B cell (primary cell): ENCODE data around the gene IL1RAPL1. TPM values are rescaled to one million over a fixed set of nuclear protein-coding genes. Genes with fewer than 3 reads are reported as not detected.

Experiments
- ATAC-seq: fragments of 200-7000 bp; cut with Tn5 transposase; one replicate; pipeline ENCODE4 v1.10.0; 2021; ENCODE audit warnings: low read depth, mild to moderate bottlenecking, moderate number of reproducible peaks, moderate library complexity
- CTCF ChIA-PET: fragments of 350-600 bp; sonication (Branson Sonifier 250); formaldehyde crosslinking; loops from one replicate; lab custom pipeline; 2021; ENCODE audit warnings: antibody characterized with exemption, inconsistent platforms; lab: Charles Lee
- POLR2A ChIA-PET: fragments of 350-600 bp; sonication (Branson Sonifier 250); formaldehyde crosslinking; loops from one replicate; lab custom pipeline; 2021; ENCODE audit warnings: antibody characterized with exemption; lab: Charles Lee
- DNase-seq: peaks from one replicate; pipeline ENCODE4 v3.0.0; 2013
- H2AFZ ChIP-seq: 2 replicates; pipeline ENCODE4 v1.6.1; 2012; ENCODE audit warnings: mild to moderate bottlenecking, low read depth, low read length; ENCODE audit not compliant: insufficient read depth, poor library complexity, severe bottlenecking
- H3K27ac ChIP-seq, 2 donors: 1 replicate in 1 of 2; 2 replicates in 1 of 2; pipeline ENCODE4 v1.5.1; 2012 to 2013; ENCODE audit warnings: low read length in 2 of 2, mild to moderate bottlenecking in 2 of 2, moderate library complexity in 1 of 2
- H3K27me3 ChIP-seq, 4 experiments: fragments of 200-600 bp in 1 of 4; sonication (generic) in 1 of 4; replicated peaks in 1 of 4; 1 replicate in 2 of 4; 2 replicates in 2 of 4; pipeline versions ENCODE4 v1.6.1 to v1.7.0; 2013 to 2016; ENCODE audit warnings: low read length in 3 of 4, mild to moderate bottlenecking in 2 of 4, mixed read lengths in 1 of 4, moderate library complexity in 1 of 4; ENCODE audit not compliant: insufficient read depth in 4 of 4, control insufficient read depth in 3 of 4; ENCODE audit errors: control extremely low read depth in 1 of 4
- H3K36me3 ChIP-seq, 2 experiments: replicated peaks in 1 of 2; 1 replicate in 1 of 2; 2 replicates in 1 of 2; pipeline versions ENCODE4 v1.6.1 to v1.7.1; 2013; ENCODE audit warnings: low read length in 1 of 2; ENCODE audit not compliant: insufficient read depth in 2 of 2, control insufficient read depth in 1 of 2; ENCODE audit errors: control extremely low read depth in 1 of 2, extremely low read depth in 1 of 2
- H3K4me1 ChIP-seq, 2 donors: fragments of 200-600 bp in 1 of 2; sonication (generic) in 1 of 2; 1 replicate in 1 of 2; 2 replicates in 1 of 2; pipeline versions ENCODE4 v1.5.1 to v1.6.1; 2013 to 2017; ENCODE audit warnings: low read length in 2 of 2; ENCODE audit not compliant: control insufficient read depth in 2 of 2, insufficient read depth in 2 of 2
- H3K4me2 ChIP-seq: replicated peaks from 2 replicates; pipeline ENCODE3; 2012; ENCODE audit warnings: mild to moderate bottlenecking, low read depth, low read length; ENCODE audit not compliant: poor library complexity, severe bottlenecking
- H3K4me3 ChIP-seq, 5 experiments: fragments of 200-600 bp in 1 of 5; sonication (generic) in 1 of 5; 1 replicate in 3 of 5; 2 replicates in 2 of 5; pipeline versions ENCODE4 v1.5.1 to v1.7.0; 2011 to 2016; ENCODE audit warnings: low read length in 4 of 5, mild to moderate bottlenecking in 4 of 5, low read depth in 2 of 5, control low read depth in 1 of 5, moderate library complexity in 1 of 5; ENCODE audit not compliant: insufficient read depth in 1 of 5; ENCODE audit errors: control extremely low read depth in 1 of 5, extremely low read depth in 1 of 5
- H3K79me2 ChIP-seq: fragments of 200-600 bp; sonication (generic); one replicate; pipeline ENCODE4 v1.6.0; 2016; ENCODE audit warnings: low read length; ENCODE audit not compliant: control insufficient read depth, insufficient read depth
- H3K9ac ChIP-seq: fragments of 200-600 bp; sonication (generic); 2 replicates; pipeline ENCODE4 v1.6.1; 2017; ENCODE audit warnings: mild to moderate bottlenecking, low read length, moderate library complexity
- H3K9me3 ChIP-seq, 3 donors: one replicate each; pipeline versions ENCODE4 v1.6.1 to v1.7.1; 2013; ENCODE audit warnings: low read length in 2 of 3; ENCODE audit not compliant: control insufficient read depth in 2 of 3, insufficient read depth in 1 of 3; ENCODE audit errors: control extremely low read depth in 1 of 3
- H4K20me1 ChIP-seq: 2 replicates; pipeline ENCODE4 v1.6.0; 2012; ENCODE audit warnings: mild to moderate bottlenecking, low read length; ENCODE audit not compliant: insufficient read depth, control insufficient read depth, poor library complexity, severe bottlenecking
- H3K27ac Mint-ChIP-seq: one replicate; pipeline ENCODE4 v1.8.0; 2021; ENCODE audit warnings: mixed read lengths
- H3K27me3 Mint-ChIP-seq: one replicate; pipeline ENCODE4 v1.8.0; 2021; ENCODE audit warnings: mixed read lengths
- H3K4me1 Mint-ChIP-seq: one replicate; pipeline ENCODE4 v1.8.0; 2021; ENCODE audit warnings: mixed read lengths
- H3K4me3 Mint-ChIP-seq: one replicate; pipeline ENCODE4 v1.8.0; 2021; ENCODE audit warnings: mixed read lengths
- H3K9me3 Mint-ChIP-seq: one replicate; pipeline ENCODE4 v1.8.0; 2022; ENCODE audit warnings: mixed read lengths; ENCODE audit not compliant: insufficient read depth
- CTCF ChIP-seq: fragments of 200-600 bp; IDR thresholded peaks from one replicate; pipeline ENCODE4 v1.8.0; 2022; ENCODE audit warnings: antibody characterized with exemption, mild to moderate bottlenecking
- EZH2 ChIP-seq: IDR thresholded peaks from 2 replicates; pipeline ENCODE4 v1.6.1; 2012; ENCODE audit warnings: borderline replicate concordance, low read depth, mild to moderate bottlenecking, moderate library complexity, low read length; ENCODE audit not compliant: insufficient read depth, poor library complexity, severe bottlenecking
- WGBS: methylation state at CpG from one replicate; pipeline ENCODE4 v1.1.5; 2013; ENCODE audit warnings: missing lambda C conversion rate; ENCODE audit not compliant: insufficient coverage; 5-methylcytosine and 5-hydroxymethylcytosine counted together
- intact Hi-C: fragments of 100-400 bp; cut with micrococcal nuclease; formaldehyde crosslinking; loops from one replicate; pipeline ENCODE4 v1.10.0; 2022
- polyA plus RNA-seq: library from polyadenylated mRNA; depleted of rRNA; stranded (reverse); fragments of >200 nt; gene quantifications from 2 replicates; pipeline ENCODE4 v1.2.3, GENCODE V29; 2012
- total RNA-seq, 2 donors: library from RNA; stranded (reverse); fragments of 120-200 nt in 1 of 2; gene quantifications; 1 replicate in 1 of 2; 2 replicates in 1 of 2; pipeline versions ENCODE4 v1.2.3 to v1.2.4, GENCODE V29; 2013 to 2022

The IL1RAPL1 gene
- total and polyA plus RNA-seq, 2 donors (not counting 1 experiment from before 2014, with no cell fraction given): not detected

- Mint-ChIP-seq H3K27ac (no peak overlapping the region), H3K27me3 (no peaks in the 10 kb centered on the region), H3K4me1 (no peaks in the 10 kb centered on the region), H3K9me3 (no peaks in the 10 kb centered on the region), H3K4me3 (no peak overlapping the region)
- no peaks in the 10 kb centered on the region for H3K9me3 ChIP-seq
- no peak for TF ChIP-seq CTCF
- no peak for TF ChIP-seq EZH2
- no peak overlapping the region for H3K9ac ChIP-seq
- intact Hi-C loops: no loop called here
- DNase-seq: no peak
- no peak overlapping the region for H3K4me2 ChIP-seq
- ChIA-PET POLR2A (no interaction called here), CTCF (no interaction called here)
- H3K27ac ChIP-seq: no peak overlapping the region
- no peaks in the 10 kb centered on the region for H3K4me1 ChIP-seq
- no peaks in the 10 kb centered on the region for H4K20me1 ChIP-seq
- no peaks in the 10 kb centered on the region for H3K79me2 ChIP-seq
- no peak for ATAC-seq
- no CpG with 5 or more reads among the region's 3 CpGs for WGBS
- H3K27me3 ChIP-seq: no peaks in the 10 kb centered on the region
- H2AFZ ChIP-seq: no peak overlapping the region
- no peak overlapping the region for H3K4me3 ChIP-seq
- H3K36me3 ChIP-seq: no peaks in the 10 kb centered on the region
Observed at GRCh38 chrX:29590921-29591320, 1003.7 kb downstream of the IL1RAPL1 start.

- Histone ChIP-seq H3K79me2 (no peaks in the 10 kb centered on the region), H3K27ac (no peak overlapping the region), H3K36me3 (no peaks in the 10 kb centered on the region), H3K9ac (no peak overlapping the region), H3K9me3 (no peaks in the 10 kb centered on the region), H3K27me3 (no peaks in the 10 kb centered on the region), H3K4me3 (no peak overlapping the region), H3K4me1 (no peaks in the 10 kb centered on the region), H4K20me1 (no peaks in the 10 kb centered on the region), H2AFZ (no peak overlapping the region), H3K4me2 (no peak overlapping the region)
- no peaks in the 10 kb centered on the region for H3K27me3 Mint-ChIP-seq
- DNase-seq: no peak
- no peaks in the 10 kb centered on the region for H3K9me3 Mint-ChIP-seq
- ChIA-PET CTCF (no interaction called here), POLR2A (no interaction called here)
- H3K4me3 Mint-ChIP-seq: no peak overlapping the region
- no peaks in the 10 kb centered on the region for H3K4me1 Mint-ChIP-seq
- TF ChIP-seq CTCF (no peak), EZH2 (no peak)
- no peak overlapping the region for H3K27ac Mint-ChIP-seq
- intact Hi-C loops: no loop called here
- no CpG with 5 or more reads among the region's 7 CpGs for WGBS
- ATAC-seq: no peak
Observed at GRCh38 chrX:29604381-29604780, 1017.1 kb downstream of the IL1RAPL1 start.
